Measurements from ENCODE around the gene CHD3. TPM values are rescaled to one million over a fixed set of nuclear protein-coding genes. Genes with fewer than 3 reads are reported as not detected.
"Not testable (repeated sequence)": the region's sequence is repeated elsewhere in the genome, so short reads cannot be mapped to it uniquely, and the experiment has no call there.

Gene CHD3
- total RNA-seq, 1 experiment from 2014 or later = 191 TPM

- H3K27me3 ChIP-seq (ENCODE audit: low read length) = no peaks in the 10 kb centered on the region
- peak within 1 kb of the TSS; percentile 91 for H3K27ac ChIP-seq (ENCODE audit: low read length)
- H3K36me3 ChIP-seq (ENCODE audit: insufficient read depth, low read length) = peaks cover 10% of the 10 kb centered on the region; the same call in 1 of the 2 replicates
- peak within 1 kb of the TSS; percentile 75; the same call in 1 of the 2 replicates for H2AFZ ChIP-seq (ENCODE audit: low read length)
- H3K4me1 ChIP-seq (ENCODE audit: low read length) = peaks cover 41% of the 10 kb centered on the region
- no peaks in the 10 kb centered on the region for H3K9me3 ChIP-seq (ENCODE audit: low read length)
- H3K79me2 ChIP-seq (ENCODE audit: low read length) = peaks cover 25% of the 10 kb centered on the region
- no peaks in the 10 kb centered on the region for H3K9me2 ChIP-seq (replicated peaks; ENCODE audit: insufficient read depth, low read length)
- H3K4me2 ChIP-seq (ENCODE audit: low read depth, low read length, poor library complexity, severe bottlenecking) = peak within 1 kb of the TSS; percentile 91
- no peaks in the 10 kb centered on the region for H4K20me1 ChIP-seq (ENCODE audit: insufficient read depth, low read depth, low read length)
- peak within 1 kb of the TSS; percentile 84 for H3K9ac ChIP-seq (ENCODE audit: low read length)
- peak within 1 kb of the TSS; percentile 76 for H3K4me3 ChIP-seq (ENCODE audit: low read length)
- DNase-seq = peak; percentile 100
Observed at GRCh38 chr17:7856811-7857712, 31.5 kb upstream of the CHD3 start, which contains the start of gene NAA38. NAA38 (minus strand) TSS chr17:7857559; CDS start chr17:7857463, 96 bp downstream.

DNA sequence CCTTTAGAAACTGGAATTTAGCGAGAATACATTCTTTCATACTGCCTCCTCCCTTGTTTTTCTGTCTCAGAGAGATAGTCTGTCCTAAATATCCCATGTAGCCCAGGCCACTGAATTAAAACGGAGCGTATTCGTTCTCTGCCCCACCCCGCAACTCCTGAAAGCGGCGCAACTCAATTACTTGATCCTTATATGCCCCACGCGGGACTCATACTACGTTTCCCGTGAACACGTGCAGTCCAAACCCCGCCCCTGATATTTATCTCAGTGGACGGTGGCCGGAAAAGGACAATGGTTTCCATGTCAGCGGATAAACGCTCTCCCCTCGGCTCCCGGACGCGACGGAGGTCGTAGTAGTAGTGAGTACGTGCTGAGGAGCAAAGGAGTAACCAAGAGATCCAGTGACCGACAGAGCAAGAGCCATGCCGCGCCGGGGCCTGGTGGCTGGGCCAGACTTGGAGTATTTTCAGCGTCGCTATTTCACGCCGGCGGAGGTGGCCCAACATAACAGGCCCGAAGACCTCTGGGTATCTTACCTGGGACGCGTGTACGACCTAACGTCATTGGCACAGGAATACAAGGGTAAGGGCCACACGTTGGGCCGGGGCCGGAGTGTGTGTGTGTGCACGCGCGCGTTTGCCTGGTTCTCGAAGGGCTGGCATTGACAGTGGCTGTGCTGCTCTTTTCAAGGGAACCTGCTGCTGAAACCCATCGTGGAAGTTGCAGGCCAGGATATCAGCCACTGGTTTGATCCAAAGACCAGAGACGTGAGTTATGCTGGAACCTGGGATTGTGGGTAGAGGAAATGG is 30.7 kb upstream of the CHD3 start, which contains the start of gene CYB5D1:
Gene CYB5D1 (plus strand): TSS at position 291 of the 809 bp plus-strand sequence. CDS start 132 bp downstream, at position 423.
- Histone ChIP-seq H3K36me3 (ENCODE audit: insufficient read depth, low read length) (0 out of 2 replicates have a peak, but pooled peaks cover 2% of the 10 kb centered on the region), H3K9ac (ENCODE audit: low read length) (peak within 1 kb of the TSS; percentile 84), H3K27me3 (ENCODE audit: low read length) (no peaks in the 10 kb centered on the region), H2AFZ (ENCODE audit: low read length) (peak within 1 kb of the TSS; percentile 75; the same call in 1 of the 2 replicates), H3K4me3 (ENCODE audit: low read length) (peak within 1 kb of the TSS; percentile 76), H3K79me2 (ENCODE audit: low read length) (peaks cover 18% of the 10 kb centered on the region), H3K9me3 (ENCODE audit: low read length) (no peaks in the 10 kb centered on the region), H4K20me1 (ENCODE audit: insufficient read depth, low read depth, low read length) (no peaks in the 10 kb centered on the region), H3K9me2 (replicated peaks; ENCODE audit: insufficient read depth, low read length) (no peaks in the 10 kb centered on the region), H3K27ac (ENCODE audit: low read length) (peak within 1 kb of the TSS; percentile 91), H3K4me2 (ENCODE audit: low read depth, low read length, poor library complexity, severe bottlenecking) (peak within 1 kb of the TSS; percentile 91), H3K4me1 (ENCODE audit: low read length) (peaks cover 41% of the 10 kb centered on the region)
- DNase-seq = peak; percentile 96

DNA sequence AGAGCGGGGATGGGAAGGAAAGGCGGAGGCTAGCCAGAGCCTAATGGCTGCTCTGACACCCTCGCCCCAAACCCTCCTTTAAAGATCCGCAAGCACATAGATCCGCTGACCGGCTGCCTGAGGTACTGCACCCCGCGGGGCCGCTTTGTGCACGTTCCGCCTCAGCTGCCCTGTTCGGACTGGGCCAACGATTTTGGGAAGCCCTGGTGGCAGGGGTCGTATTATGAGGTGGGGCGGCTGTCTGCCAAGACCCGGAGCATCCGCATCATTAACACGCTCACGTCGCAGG is 30.1 kb upstream of the CHD3 start:
- H3K36me3 ChIP-seq (ENCODE audit: insufficient read depth, low read length) = no peaks in the 10 kb centered on the region
- no peaks in the 10 kb centered on the region for H3K9me3 ChIP-seq (ENCODE audit: low read length)
- peak overlapping the region; percentile 76 for H3K4me3 ChIP-seq (ENCODE audit: low read length)
- H3K9ac ChIP-seq (ENCODE audit: low read length) = peak overlapping the region; percentile 84
- H3K27me3 ChIP-seq (ENCODE audit: low read length) = no peaks in the 10 kb centered on the region
- no peaks in the 10 kb centered on the region for H3K9me2 ChIP-seq (replicated peaks; ENCODE audit: insufficient read depth, low read length)
- H2AFZ ChIP-seq (ENCODE audit: low read length) = no peak overlapping the region
- H3K79me2 ChIP-seq (ENCODE audit: low read length) = peaks cover 18% of the 10 kb centered on the region
- H3K4me1 ChIP-seq (ENCODE audit: low read length) = peaks cover 46% of the 10 kb centered on the region
- peak overlapping the region; percentile 91 for H3K4me2 ChIP-seq (ENCODE audit: low read depth, low read length, poor library complexity, severe bottlenecking)
- no peaks in the 10 kb centered on the region for H4K20me1 ChIP-seq (ENCODE audit: insufficient read depth, low read depth, low read length)
- DNase-seq = no peak
- H3K27ac ChIP-seq (ENCODE audit: low read length) = no peak overlapping the region

- Histone ChIP-seq H3K79me2 (ENCODE audit: low read length) (peaks cover 18% of the 10 kb centered on the region), H3K9me2 (replicated peaks; ENCODE audit: insufficient read depth, low read length) (no peaks in the 10 kb centered on the region), H3K27ac (ENCODE audit: low read length) (no peak overlapping the region), H3K4me1 (ENCODE audit: low read length) (peaks cover 52% of the 10 kb centered on the region), H3K4me2 (ENCODE audit: low read depth, low read length, poor library complexity, severe bottlenecking) (peak overlapping the region; percentile 91), H3K9ac (ENCODE audit: low read length) (peak overlapping the region; percentile 84; the same call in 1 of the 2 replicates), H3K9me3 (ENCODE audit: low read length) (no peaks in the 10 kb centered on the region), H3K27me3 (ENCODE audit: low read length) (no peaks in the 10 kb centered on the region), H2AFZ (ENCODE audit: low read length) (no peak overlapping the region), H3K36me3 (ENCODE audit: insufficient read depth, low read length) (no peaks in the 10 kb centered on the region), H3K4me3 (ENCODE audit: low read length) (no peak overlapping the region), H4K20me1 (ENCODE audit: insufficient read depth, low read depth, low read length) (no peaks in the 10 kb centered on the region)
- no peak for DNase-seq
Observed at GRCh38 chr17:7859028-7859427, 29.6 kb upstream of the CHD3 start.

- peak; percentile 84 for DNase-seq
Observed at GRCh38 chr17:7862692-7863437, 25.7 kb upstream of the CHD3 start.

DNA sequence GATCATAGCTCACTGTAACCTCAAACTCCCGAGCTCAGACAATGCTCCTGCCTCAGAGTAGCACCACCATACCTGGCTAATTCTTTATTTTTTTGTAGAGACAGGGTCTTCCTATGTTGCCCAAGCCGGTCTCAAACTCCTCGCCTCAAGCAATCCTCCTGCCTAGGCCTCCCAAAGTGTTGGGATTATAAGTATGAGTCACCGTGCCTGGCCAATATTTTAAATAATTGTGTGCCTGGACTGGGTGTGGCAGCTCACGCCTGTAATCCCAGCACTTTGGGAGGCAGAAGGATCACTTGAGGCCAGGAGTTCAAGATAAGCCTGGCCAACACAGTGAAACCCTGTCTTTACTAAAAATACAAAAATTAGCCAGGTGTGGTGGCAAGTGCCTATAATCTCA is 24.2 kb upstream of the CHD3 start:
- not testable (repeated sequence) for H2AFZ ChIP-seq (ENCODE audit: low read length); H3K9me3 ChIP-seq (ENCODE audit: low read length); DNase-seq; H3K36me3 ChIP-seq (ENCODE audit: insufficient read depth, low read length); H3K4me3 ChIP-seq (ENCODE audit: low read length); H4K20me1 ChIP-seq (ENCODE audit: insufficient read depth, low read depth, low read length); H3K9ac ChIP-seq (ENCODE audit: low read length); H3K79me2 ChIP-seq (ENCODE audit: low read length); H3K27ac ChIP-seq (ENCODE audit: low read length); H3K4me2 ChIP-seq (ENCODE audit: low read depth, low read length, poor library complexity, severe bottlenecking); H3K9me2 ChIP-seq (replicated peaks; ENCODE audit: insufficient read depth, low read length); H3K27me3 ChIP-seq (ENCODE audit: low read length)
- peaks cover 17% of the 10 kb centered on the region for H3K4me1 ChIP-seq (ENCODE audit: low read length)

More at GRCh38 chr17:7862692-7863437, 25.7 kb upstream of the CHD3 start:
- H3K36me3 ChIP-seq (ENCODE audit: insufficient read depth, low read length) = peaks cover 5% of the 10 kb centered on the region
- H3K9me3 ChIP-seq (ENCODE audit: low read length) = no peaks in the 10 kb centered on the region
- H3K27ac ChIP-seq (ENCODE audit: low read length) = peak overlapping the region; percentile 63
- peak overlapping the region; percentile 40; the same call in 1 of the 2 replicates for H3K9ac ChIP-seq (ENCODE audit: low read length)
- no peaks in the 10 kb centered on the region for H4K20me1 ChIP-seq (ENCODE audit: insufficient read depth, low read depth, low read length)
- peak overlapping the region; percentile 68 for H3K4me2 ChIP-seq (ENCODE audit: low read depth, low read length, poor library complexity, severe bottlenecking)
- no peaks in the 10 kb centered on the region for H3K9me2 ChIP-seq (replicated peaks; ENCODE audit: insufficient read depth, low read length)
- H2AFZ ChIP-seq (ENCODE audit: low read length) = no peak overlapping the region
- peaks cover 14% of the 10 kb centered on the region for H3K79me2 ChIP-seq (ENCODE audit: low read length)
- H3K27me3 ChIP-seq (ENCODE audit: low read length) = no peaks in the 10 kb centered on the region
- peak overlapping the region; percentile 5; the same call in 1 of the 2 replicates for H3K4me3 ChIP-seq (ENCODE audit: low read length)
- H3K4me1 ChIP-seq (ENCODE audit: low read length) = peaks cover 32% of the 10 kb centered on the region

DNA sequence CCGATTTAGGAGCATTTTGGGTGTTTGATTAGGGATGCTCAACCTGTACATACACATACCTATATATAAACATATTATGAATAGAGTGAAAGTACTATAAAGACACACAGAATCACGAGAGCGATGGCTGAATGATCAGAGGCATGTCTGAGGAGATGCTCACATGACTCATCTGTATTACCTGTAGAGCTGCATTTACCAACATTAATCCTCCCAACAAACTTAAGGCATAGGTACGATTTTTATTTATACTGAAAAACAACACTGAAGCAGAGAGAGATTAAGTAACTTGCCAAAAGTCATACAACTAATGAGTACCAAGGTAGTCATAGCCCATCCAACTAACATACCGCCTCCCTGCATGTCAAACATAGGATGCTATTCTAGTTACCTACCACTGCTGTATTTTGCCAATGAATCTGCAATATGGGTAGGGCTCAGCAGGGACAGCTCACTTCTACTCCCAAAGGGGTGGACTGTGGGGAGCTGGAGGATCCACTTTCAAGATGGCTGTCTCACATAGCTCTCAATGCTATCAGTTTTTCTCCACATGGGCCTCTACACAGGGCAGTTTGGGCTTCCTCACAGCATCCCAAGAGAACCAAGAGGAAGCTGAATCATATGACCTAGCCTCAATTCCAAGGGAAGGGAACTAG is 23.5 kb upstream of the CHD3 start:
- H3K79me2 ChIP-seq (ENCODE audit: low read length) = no peaks in the 10 kb centered on the region; the same call in 1 of the 2 replicates
- no peaks in the 10 kb centered on the region for H3K9me2 ChIP-seq (replicated peaks; ENCODE audit: insufficient read depth, low read length)
- no peak overlapping the region for H3K27ac ChIP-seq (ENCODE audit: low read length)
- H3K36me3 ChIP-seq (ENCODE audit: insufficient read depth, low read length) = peaks cover 5% of the 10 kb centered on the region
- no peaks in the 10 kb centered on the region for H3K27me3 ChIP-seq (ENCODE audit: low read length)
- H3K4me3 ChIP-seq (ENCODE audit: low read length) = no peak overlapping the region
- H3K4me2 ChIP-seq (ENCODE audit: low read depth, low read length, poor library complexity, severe bottlenecking) = no peak overlapping the region
- no peaks in the 10 kb centered on the region for H3K9me3 ChIP-seq (ENCODE audit: low read length)
- DNase-seq = no peak
- no peak overlapping the region for H2AFZ ChIP-seq (ENCODE audit: low read length)
- H3K9ac ChIP-seq (ENCODE audit: low read length) = no peak overlapping the region
- no peaks in the 10 kb centered on the region for H4K20me1 ChIP-seq (ENCODE audit: insufficient read depth, low read depth, low read length)
- peaks cover 14% of the 10 kb centered on the region for H3K4me1 ChIP-seq (ENCODE audit: low read length)

Data from Karpas-422 (cell line).